Activated CD8-positive, alpha-beta memory T cell treated with anti-CD3 and anti-CD28 coated beads for 1 hour (primary cell): ENCODE measurements around the gene SPINT1.
"Not testable (repeated sequence)": the region's sequence is repeated elsewhere in the genome, so short reads cannot be mapped to it uniquely, and the experiment has no call there.

Experiments
- DNase-seq, 2 donors: peaks; one replicate each; pipeline ENCODE4 v3.0.0-alpha.2; 2020; ENCODE audit warnings: low read depth in 1 of 2; ENCODE audit errors: extremely low read depth in 1 of 2

Gene SPINT1

DNA sequence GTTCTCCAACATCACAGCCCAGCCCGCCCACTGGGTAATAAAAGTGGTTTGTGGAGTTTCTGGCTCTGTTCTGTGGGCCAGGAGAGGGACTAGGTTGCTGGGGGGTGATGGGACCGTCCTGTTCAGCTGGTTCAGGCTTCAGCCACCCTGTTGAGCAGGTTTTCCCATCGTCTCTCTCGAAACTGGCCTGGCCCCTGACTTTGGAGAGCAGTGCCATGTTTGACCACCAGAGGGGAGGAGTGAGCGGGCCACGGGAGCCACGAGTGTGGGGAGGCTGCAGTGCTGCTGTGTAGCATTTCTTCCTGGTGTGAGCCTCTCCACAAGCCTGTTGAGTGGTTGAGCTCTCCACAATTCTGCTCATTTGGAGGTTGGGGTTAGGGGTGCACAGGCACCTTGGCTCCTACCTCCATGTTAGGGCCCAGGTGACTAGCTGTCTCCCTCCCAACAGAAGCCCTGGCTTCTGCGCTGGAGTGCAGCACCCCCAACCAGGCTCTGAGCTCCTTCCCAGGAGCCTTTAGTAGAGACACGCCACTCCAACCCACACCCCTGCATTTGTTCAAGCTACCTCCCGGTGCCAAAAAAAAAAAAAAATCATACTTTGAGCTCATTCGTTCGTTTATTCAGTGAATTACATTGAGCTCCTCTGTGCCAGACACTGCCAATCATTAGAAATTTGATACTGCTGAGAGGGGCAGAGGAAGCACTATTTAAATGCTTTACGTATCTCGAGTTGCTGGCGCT lies 13.9 kb downstream of the SPINT1 start:
- peak; percentile 32 to 64 for DNase-seq

- no peak for DNase-seq
Observed at GRCh38 chr15:40858706-40859105, 14.9 kb downstream of the SPINT1 start.

- DNase-seq = peak; percentile 28 to 72
Observed at GRCh38 chr15:40859206-40859851, 15.5 kb downstream of the SPINT1 start.

- not testable (repeated sequence) for DNase-seq
Observed at GRCh38 chr15:40861147-40861546, 17.3 kb downstream of the SPINT1 start.

DNA sequence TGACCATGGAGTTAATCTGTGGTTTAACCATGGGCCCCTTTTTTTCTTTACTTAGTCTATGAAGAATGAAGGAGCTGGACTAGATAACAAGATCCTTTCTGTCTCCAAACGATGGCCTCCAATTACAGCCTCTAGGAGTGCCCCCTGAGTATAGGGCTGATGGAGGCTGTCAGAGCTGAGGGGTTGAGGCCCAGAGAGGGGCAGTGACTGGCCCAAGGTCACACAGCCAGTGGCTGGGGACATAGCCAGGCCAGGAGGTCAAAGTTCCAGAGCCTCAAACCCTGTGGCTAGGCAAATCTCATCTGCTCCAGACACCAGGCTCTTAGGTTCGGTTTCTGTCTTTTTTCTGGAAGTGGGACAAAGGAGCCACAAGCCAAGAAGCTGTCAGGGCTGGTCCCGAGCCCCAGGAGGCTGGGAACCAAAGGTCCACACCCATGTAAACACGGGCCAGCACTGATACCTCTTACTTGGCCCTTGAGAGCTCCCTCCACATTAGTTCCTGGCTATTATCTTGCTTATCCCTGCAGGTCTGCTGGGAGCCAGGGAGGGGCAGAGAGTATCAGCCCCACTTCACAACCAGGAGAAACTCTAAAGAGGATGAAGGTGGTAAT lies 19.9 kb downstream of the SPINT1 start:
- no peak for DNase-seq

DNA sequence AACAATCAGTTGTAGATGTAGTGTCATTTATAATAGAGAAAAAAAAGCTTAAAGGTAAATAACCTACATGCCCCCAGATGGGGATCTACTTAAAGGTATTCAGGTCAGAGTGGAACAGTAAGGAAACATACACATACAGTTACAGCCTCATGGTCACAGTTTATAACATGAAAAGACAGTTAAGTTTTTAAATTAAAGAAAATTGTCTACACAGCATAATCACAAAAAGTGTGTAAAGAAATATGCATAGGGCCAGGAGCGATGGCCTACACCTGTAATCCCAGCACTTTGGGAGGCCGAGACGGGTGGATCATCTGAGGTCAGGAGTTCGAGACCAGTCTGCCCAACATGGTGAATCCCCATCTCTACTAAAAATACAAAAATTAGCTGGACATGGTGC lies 23.4 kb downstream of the SPINT1 start:
- DNase-seq = no peak

GRCh38 chr15:40869686-40870085 lies 25.8 kb downstream of the SPINT1 start:
- DNase-seq = no peak

- DNase-seq = no peak
Observed at GRCh38 chr15:40870716-40871115, 26.9 kb downstream of the SPINT1 start.

DNA sequence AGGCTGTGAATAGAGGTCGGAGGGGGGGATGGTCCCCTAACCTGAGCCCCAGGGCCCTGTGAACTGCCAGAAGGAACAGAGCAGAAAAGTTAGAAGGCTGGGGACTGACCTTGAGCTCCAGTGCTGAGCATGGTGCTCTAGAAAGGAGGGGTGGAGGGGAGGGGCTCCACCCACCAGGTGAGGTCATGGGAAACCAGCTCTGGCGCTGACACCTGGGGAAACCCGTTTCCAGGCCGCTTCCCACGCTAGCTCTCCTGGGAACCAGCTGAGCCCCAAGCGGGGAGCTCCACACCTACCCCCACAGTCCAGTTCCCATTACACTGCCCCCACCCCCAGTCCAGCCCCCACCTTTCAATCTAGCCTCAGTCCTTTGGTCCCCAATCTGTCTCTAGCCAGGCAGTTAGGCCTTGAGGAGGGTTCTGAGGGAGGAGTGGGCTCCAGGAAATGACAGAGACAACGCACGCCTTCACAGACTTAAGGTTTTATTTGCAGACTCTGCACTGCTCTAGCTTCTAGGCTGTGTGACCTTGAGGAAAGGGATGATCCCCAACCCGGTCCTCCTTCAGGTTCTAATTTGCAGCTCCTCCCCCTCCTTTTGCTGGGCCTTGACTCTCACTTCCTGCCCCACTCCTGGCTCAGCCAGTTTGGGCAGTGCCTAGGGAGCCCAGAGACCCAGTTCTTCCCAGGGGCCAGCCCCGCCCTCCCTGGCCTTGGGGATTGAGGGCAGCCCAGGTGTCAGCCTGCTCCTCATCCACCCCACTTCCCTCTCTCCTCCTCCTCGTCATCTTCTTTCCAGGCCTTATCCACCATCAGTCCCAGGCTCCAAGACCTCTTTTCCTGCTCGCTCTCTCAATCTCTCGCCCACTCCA lies 28.1 kb downstream of the SPINT1 start:
- DNase-seq = no peak

DNA sequence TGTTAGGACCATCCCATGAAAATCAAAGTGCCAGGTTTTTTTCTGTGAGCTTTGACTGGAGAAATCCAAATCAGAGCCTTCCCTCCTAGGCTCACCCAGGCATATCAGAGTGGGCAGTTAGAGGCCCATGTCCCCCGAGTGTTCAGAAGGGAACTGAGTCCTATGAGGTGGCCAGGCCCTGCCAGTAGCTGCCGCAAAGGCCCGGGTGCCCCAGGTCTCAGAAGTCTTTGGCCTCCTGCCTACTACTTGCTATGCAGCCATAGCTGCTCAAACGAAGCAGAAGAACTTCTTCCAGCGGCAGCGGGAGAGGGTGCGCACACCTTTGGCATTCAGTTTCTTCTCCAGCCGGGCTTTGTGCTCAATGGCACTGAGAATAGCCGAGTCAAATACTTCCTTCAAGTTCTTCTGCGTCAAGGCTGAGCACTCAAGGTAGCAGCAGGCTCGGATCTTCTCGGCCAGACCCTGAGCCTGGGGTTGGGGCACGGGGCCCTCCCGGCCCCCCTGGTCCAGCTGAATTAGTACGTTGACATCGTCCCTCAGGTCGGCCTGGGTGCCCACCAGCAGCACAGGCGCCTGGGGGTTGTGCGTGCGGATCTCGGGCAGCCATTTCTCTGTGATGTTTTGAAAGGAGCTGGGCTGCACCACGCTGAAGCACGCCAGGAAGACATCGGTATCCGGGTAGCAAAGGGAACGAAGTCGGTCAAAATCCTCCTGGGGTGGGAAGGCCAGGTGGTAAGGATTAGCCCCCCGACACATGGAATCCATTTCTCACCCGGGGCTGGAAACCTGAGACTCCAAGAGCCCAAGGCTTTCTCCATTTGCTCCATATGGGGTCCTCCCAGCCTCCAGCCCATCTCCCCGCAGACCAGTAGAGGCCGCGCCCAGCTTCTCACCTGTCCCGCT lies 29.2 kb downstream of the SPINT1 start:
- no peak for DNase-seq

GRCh38 chr15:40873694-40874561 lies 30.1 kb downstream of the SPINT1 start, which contains the start of gene RHOV:
Gene RHOV, minus strand, starts transcription at chr15:40874234. Its CDS starts 95 bp downstream, at chr15:40874139.
- peak in 1 of 2 donors; percentile 31 for DNase-seq

DNA sequence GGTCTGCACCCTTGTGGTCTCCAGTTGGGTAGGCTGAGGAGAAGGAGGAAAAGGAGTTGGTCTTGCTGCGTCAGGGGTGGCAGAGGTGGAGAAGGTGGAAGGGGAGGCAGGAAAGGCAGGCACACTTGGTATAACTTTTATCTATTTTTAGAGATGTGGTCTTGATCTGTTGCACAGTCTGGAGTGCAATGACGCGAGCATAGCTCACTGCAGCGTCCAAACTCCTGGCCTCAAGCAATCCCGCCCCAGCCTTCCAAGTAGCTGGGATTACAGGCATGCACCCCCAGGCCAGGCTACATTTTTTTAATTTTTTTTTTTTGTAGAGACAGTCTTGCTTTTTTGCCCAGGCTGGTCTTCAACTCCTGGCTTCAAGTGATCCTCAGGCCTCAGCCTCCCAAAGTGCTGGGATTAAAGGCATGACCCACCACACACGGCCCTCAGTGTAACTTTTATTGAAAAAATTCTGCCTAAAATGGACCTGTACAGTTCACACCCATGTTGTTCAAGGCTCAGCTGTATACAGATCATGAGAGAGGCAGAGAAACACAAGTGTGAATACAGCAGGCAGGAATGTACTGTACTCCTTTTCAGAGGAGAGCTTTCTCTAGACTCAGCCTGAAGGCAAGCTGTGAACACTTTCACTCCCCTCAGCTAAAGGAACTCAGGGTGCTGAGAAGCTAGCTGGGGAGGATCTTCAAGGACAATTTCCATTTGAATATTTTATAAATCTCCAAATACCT lies 32.3 kb downstream of the SPINT1 start:
- no peak for DNase-seq

DNA sequence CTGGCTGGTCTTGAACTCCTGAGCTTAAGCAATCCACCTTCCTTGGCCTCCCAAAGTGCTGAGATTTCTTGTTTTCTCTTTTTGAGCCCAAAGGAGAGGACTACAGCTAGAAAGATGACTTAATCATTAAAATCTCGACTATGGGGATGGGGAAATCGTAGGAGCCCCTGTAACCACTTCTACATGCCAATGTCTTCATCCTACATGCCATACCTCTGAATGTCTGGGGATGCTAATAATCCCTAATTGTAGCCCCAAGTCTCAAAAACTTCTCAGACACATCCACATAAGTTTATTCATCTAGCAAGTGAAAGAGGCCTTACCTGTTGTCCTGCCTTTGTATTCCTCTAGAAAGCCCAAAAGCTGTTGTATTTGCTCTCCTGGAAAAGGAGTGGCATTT lies 33.8 kb downstream of the SPINT1 start:
- no peak for DNase-seq

GRCh38 chr15:40878785-40879184 lies 34.9 kb downstream of the SPINT1 start:
- DNase-seq = no peak

- DNase-seq = no peak
Observed at GRCh38 chr15:40879609-40880008, 35.8 kb downstream of the SPINT1 start.

DNA sequence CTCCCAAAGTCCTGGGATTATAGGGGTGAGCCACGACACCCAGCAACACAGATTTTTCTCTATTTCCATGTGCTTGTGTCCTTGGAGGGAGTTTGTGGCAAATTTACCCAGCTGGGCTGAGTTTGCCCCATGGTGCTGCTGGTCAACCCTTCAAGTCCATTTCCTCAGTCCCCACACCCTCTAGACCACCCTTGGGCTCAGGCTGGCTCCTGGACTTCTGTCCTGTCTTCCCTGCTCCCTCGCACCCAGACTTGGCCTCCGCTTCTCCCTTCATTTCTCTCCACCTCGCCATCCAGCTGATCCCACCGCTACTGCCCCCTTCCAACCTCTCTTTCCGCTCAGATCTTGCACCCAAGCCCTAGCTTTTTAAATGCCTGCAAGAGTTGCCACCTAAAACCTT lies 37.5 kb downstream of the SPINT1 start:
- DNase-seq = no peak

GRCh38 chr15:40886586-40886985 lies 42.7 kb downstream of the SPINT1 start:
- DNase-seq = no peak

GRCh38 chr15:40889112-40889511 lies 45.3 kb downstream of the SPINT1 start:
- no peak for DNase-seq
